KMS-11 (cell line): ENCODE data around the gene MUC2.

ENCODE experiments used
- H2AFZ ChIP-seq: fragments of 200-600 bp; sonication (generic); 2 replicates; pipeline ENCODE4 v1.6.1; 2016; ENCODE audit warnings: antibody characterized with exemption, mixed run types, low read depth
- H3K27ac ChIP-seq: fragments of 200-600 bp; sonication (generic); 2 replicates; pipeline ENCODE4 v1.6.1; 2016; ENCODE audit warnings: mild to moderate bottlenecking, mixed run types
- H3K27me3 ChIP-seq: fragments of 200-600 bp; sonication (generic); 2 replicates; pipeline ENCODE4 v1.6.1; 2017; ENCODE audit warnings: mild to moderate bottlenecking, low read depth, mixed run types, moderate library complexity; ENCODE audit not compliant: insufficient read depth
- H3K36me3 ChIP-seq: fragments of 200-600 bp; sonication (generic); 2 replicates; pipeline ENCODE4 v1.6.1; 2017; ENCODE audit warnings: mild to moderate bottlenecking, mixed run types; ENCODE audit not compliant: insufficient read depth
- H3K4me1 ChIP-seq: fragments of 200-600 bp; sonication (generic); 2 replicates; pipeline ENCODE4 v1.6.1; 2016; ENCODE audit warnings: mild to moderate bottlenecking, low read depth, mixed run types; ENCODE audit not compliant: poor library complexity, severe bottlenecking
- H3K4me2 ChIP-seq: fragments of 200-600 bp; sonication (generic); 2 replicates; pipeline ENCODE4 v1.7.0; 2016; ENCODE audit warnings: mild to moderate bottlenecking, mixed run types
- H3K4me3 ChIP-seq: fragments of 200-600 bp; sonication (generic); IDR thresholded peaks from 2 replicates; pipeline ENCODE4 v1.6.1; 2017; ENCODE audit warnings: low read depth, low read length, mixed read lengths; ENCODE audit not compliant: insufficient read depth
- H3K79me2 ChIP-seq: fragments of 200-600 bp; sonication (generic); 2 replicates; pipeline ENCODE4 v1.6.1; 2016; ENCODE audit warnings: low read depth, mixed run types; ENCODE audit not compliant: insufficient read depth
- H3K9ac ChIP-seq: fragments of 200-600 bp; sonication (generic); 2 replicates; pipeline ENCODE4 v1.6.1; 2016; ENCODE audit warnings: mild to moderate bottlenecking, mixed run types
- H4K20me1 ChIP-seq: fragments of 200-600 bp; sonication (generic); 2 replicates; pipeline ENCODE4 v1.6.1; 2016; ENCODE audit warnings: mild to moderate bottlenecking, mixed run types; ENCODE audit not compliant: insufficient read depth
- CTCF ChIP-seq: fragments of 200-600 bp; sonication (generic); conservative IDR thresholded peaks from 2 replicates; pipeline ENCODE4 v1.6.1; 2017; ENCODE audit warnings: low read depth, mild to moderate bottlenecking, antibody characterized with exemption, low read length, moderate library complexity, mixed read lengths

Gene MUC2

GRCh38 chr11:1027483-1028290 is 47.0 kb upstream of the MUC2 start:
- no peak overlapping the region for H3K4me2 ChIP-seq
- H3K27me3 ChIP-seq = peaks cover 8% of the 10 kb centered on the region; the same call in 1 of the 2 replicates
- H3K79me2 ChIP-seq = no peaks in the 10 kb centered on the region
- H2AFZ ChIP-seq = no peak overlapping the region
- no peaks in the 10 kb centered on the region for H4K20me1 ChIP-seq
- TF ChIP-seq CTCF = no peak
- no peak overlapping the region for H3K27ac ChIP-seq
- H3K4me3 ChIP-seq = no peak overlapping the region
- H3K9ac ChIP-seq = no peak overlapping the region
- H3K36me3 ChIP-seq = no peaks in the 10 kb centered on the region
- H3K4me1 ChIP-seq = no peaks in the 10 kb centered on the region

GRCh38 chr11:1028291-1028540 is 46.5 kb upstream of the MUC2 start:
- peaks cover 8% of the 10 kb centered on the region; the same call in 1 of the 2 replicates for H3K27me3 ChIP-seq
- no peaks in the 10 kb centered on the region for H3K4me1 ChIP-seq
- no peaks in the 10 kb centered on the region for H4K20me1 ChIP-seq

DNA sequence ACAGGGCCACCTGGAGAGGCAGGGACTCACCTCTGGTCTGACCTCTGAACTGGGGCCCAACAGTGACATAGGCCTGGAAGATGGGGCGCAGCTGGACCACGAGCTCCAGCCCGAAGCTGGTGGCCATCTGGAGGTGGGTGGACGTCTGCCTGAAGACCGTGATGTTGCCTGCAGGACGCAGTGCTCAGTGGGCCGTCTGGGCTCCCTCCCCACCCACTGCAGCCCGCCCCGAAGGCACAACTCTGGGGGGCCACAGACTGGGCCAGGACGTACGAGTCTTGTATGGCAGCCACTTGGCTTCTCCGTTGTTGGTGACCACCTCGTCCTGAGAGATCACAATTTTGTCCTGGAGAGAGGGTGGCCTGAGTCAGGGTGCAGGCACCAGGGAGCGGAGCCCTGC is 46.1 kb upstream of the MUC2 start:
- no peak for TF ChIP-seq CTCF
- H3K4me3 ChIP-seq = no peak overlapping the region
- H3K4me2 ChIP-seq = no peak overlapping the region
- peaks cover 8% of the 10 kb centered on the region; the same call in 1 of the 2 replicates for H3K27me3 ChIP-seq
- H3K27ac ChIP-seq = no peak overlapping the region
- H3K79me2 ChIP-seq = no peaks in the 10 kb centered on the region
- no peak overlapping the region for H2AFZ ChIP-seq
- H3K36me3 ChIP-seq = no peaks in the 10 kb centered on the region
- H3K4me1 ChIP-seq = no peaks in the 10 kb centered on the region
- no peaks in the 10 kb centered on the region for H4K20me1 ChIP-seq
- no peak overlapping the region for H3K9ac ChIP-seq

More at GRCh38 chr11:1028291-1028540, 46.5 kb upstream of the MUC2 start:
- Histone ChIP-seq H2AFZ (no peak overlapping the region), H3K9ac (no peak overlapping the region), H3K4me3 (no peak overlapping the region), H3K4me2 (no peak overlapping the region), H3K36me3 (no peaks in the 10 kb centered on the region), H3K27ac (no peak overlapping the region), H3K79me2 (no peaks in the 10 kb centered on the region)
- no peak for TF ChIP-seq CTCF

- Histone ChIP-seq H2AFZ (no peak overlapping the region), H3K9ac (no peak overlapping the region), H4K20me1 (no peaks in the 10 kb centered on the region), H3K4me1 (no peaks in the 10 kb centered on the region), H3K4me3 (no peak overlapping the region), H3K79me2 (no peaks in the 10 kb centered on the region), H3K36me3 (no peaks in the 10 kb centered on the region), H3K27ac (no peak overlapping the region), H3K4me2 (no peak overlapping the region), H3K27me3 (peaks cover 12% of the 10 kb centered on the region; the same call in 1 of the 2 replicates)
- no peak for TF ChIP-seq CTCF
Measured at GRCh38 chr11:1029051-1029450, 45.6 kb upstream of the MUC2 start.
